GM19463 (cell line): Measurements from ENCODE around the gene ZNF451.

Experiments
- ATAC-seq: cut with Tn5 transposase; IDR thresholded peaks from one replicate; pipeline ENCODE4 v1.9.1; 2021; ENCODE audit warnings: mild to moderate bottlenecking, moderate library complexity; ENCODE audit not compliant: unreplicated experiment

Gene ZNF451

GRCh38 chr6:57147955-57148858 lies 58.2 kb downstream of the ZNF451 start:
- no peak for ATAC-seq

DNA sequence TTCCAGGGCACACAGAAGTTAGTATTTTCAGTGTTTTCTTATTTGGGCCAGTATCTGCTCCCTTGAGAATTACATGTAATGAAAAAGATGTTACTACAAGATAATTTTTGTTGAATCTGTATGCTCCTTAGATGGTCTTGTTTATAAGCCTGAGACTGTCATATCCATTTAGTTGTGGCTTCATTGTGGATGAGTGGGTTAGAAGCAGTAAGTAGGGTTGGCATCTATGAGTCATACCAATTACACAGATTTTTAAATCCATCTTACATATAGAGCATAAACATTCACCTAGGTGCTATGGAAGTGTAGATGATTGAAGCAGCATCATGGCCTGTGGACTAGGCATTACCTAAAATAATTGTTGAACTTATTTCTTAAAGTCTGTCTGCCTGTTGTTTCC lies 68.7 kb downstream of the ZNF451 start:
- no peak for ATAC-seq

DNA sequence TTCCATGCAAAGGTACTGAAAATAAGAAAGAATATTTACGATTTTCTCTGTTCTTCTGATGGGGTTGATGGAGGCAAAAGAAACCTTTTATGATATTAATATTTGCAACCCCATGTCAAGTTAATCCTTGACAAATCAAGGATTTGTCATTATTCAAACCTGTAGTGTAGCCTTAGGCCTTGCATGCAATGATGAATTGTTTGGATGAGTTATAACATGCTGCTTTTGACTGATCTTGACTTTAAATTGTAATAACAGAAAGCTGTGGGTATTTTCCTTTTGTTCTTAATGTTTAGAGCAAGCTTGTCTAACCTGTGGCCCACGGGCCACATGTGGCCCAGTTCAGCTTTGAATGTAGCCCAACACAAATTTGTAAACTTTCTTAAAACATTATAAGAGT lies 69.1 kb downstream of the ZNF451 start:
- ATAC-seq = no peak

- ATAC-seq = no peak
These were observed 72.0 kb downstream of the ZNF451 start for GRCh38 chr6:57162028-57162427.

- ATAC-seq = no peak
These were observed 72.5 kb downstream of the ZNF451 start for GRCh38 chr6:57162516-57162915.

GRCh38 chr6:57163956-57164355 lies 74.0 kb downstream of the ZNF451 start:
- ATAC-seq = no peak

GRCh38 chr6:57165080-57165479 lies 75.1 kb downstream of the ZNF451 start:
- no peak for ATAC-seq

DNA sequence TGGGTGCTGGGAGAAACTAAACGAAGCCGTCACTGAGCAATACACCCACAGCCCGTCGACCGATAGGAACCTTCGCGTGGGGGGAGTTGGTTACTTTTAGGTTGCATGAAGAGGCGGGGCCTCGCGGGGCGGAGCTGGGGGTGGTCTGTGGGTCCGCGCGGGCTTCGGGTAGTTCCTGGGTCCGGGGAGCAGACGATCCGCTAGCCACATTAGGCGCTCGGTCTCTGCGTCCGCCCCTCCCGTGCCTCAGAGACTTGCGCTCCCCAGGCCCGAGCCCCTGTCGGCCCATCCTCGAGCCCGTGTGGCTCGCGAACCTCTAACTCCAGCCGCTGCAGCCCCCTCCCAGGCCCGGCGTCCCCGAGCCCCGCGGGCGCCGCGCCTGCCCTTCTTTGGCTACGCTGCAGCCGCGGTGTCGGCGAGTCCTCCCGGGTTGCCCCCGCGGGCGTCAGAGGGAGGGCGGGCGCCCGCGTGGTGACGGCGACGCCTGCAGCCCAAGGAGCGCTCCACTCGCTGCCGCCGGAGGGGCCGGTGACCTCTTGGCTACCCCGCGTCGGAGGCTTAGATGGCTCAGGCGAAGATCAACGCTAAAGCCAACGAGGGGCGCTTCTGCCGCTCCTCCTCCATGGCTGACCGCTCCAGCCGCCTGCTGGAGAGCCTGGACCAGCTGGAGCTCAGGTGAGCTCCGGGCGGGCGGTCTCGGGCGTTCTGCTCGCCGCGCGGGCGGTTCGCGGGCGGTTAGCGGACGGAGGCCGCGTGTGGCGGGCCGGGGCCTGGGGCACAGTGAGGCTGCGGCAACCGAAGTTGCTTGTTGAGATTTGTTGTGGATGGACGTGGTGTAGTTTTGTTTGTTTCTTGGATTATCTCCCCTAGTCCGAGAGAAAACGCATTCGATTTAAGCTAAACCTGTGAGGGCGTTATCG lies 82.4 kb downstream of the ZNF451 start, which contains the start of gene BAG2:
TSS of gene BAG2 (plus strand) at position 191 of the 920 bp plus-strand sequence. CDS start at position 563, 372 bp downstream.
- ATAC-seq = peak; percentile 85

GRCh38 chr6:57173056-57173885 lies 83.3 kb downstream of the ZNF451 start:
- ATAC-seq = no peak

DNA sequence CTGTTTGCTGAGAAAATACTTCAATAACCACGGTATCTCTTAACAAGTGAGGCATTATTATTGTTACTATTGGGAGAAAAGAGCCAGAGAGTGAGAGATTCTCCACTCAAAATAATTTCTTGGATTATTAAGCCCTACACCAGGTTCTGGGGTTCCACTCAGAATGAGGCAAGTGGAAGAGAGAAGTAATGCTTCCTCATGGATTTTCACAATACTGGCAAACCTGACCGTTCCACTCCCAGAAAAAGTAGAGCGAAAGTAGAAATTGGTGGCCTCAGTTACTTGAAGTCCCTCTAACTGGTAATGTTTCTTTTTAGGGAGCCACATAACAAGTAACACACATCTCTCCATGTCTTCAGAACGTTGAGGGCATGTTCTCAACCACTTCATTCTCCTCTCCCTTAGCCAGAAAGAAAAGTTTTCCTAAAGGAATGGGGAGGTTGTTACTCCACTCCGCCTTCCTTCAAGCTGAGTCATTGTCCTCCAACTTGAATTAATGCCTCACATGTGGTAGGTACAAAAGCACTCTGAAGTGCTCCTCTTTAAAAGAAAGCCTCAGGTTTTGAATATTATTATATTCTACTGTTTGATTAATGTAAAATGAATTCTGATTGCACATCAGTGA lies 84.0 kb downstream of the ZNF451 start:
- no peak for ATAC-seq

GRCh38 chr6:57174511-57174907 lies 84.5 kb downstream of the ZNF451 start:
- no peak for ATAC-seq

GRCh38 chr6:57177545-57178265 lies 87.7 kb downstream of the ZNF451 start:
- ATAC-seq = no peak

- ATAC-seq = no peak
These were observed 90.6 kb downstream of the ZNF451 start for GRCh38 chr6:57180596-57180995.

- ATAC-seq = no peak
These were observed 92.0 kb downstream of the ZNF451 start for GRCh38 chr6:57182017-57182432.

- ATAC-seq = no peak
These were observed 93.3 kb downstream of the ZNF451 start for GRCh38 chr6:57183336-57183735.

DNA sequence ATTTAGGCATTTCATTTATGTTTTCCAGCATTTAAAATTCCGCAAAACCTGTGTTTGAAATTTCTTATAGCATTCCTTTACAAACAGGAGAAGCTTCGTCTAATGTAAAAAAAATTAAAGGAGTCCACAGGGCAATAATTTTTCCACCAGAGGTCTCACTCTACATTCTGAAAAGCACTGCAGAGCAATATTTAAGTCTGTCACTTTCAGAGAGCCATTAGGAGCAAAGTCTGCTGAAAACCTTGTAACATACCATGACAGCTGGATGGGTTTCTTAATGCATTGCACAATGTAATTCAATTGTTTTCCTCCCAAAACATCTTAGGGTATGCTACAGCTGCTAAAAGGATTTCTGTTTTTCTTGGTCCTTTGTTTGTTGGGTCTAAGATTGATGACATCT lies 100.2 kb downstream of the ZNF451 start:
- ATAC-seq = no peak

GRCh38 chr6:57193177-57193576 lies 103.2 kb downstream of the ZNF451 start:
- no peak for ATAC-seq

GRCh38 chr6:57195457-57195856 lies 105.5 kb downstream of the ZNF451 start:
- no peak for ATAC-seq

GRCh38 chr6:57198926-57199636 lies 109.1 kb downstream of the ZNF451 start:
- ATAC-seq = no peak
